H9 (cell line): ENCODE data around the gene TMEM236. TPM values are rescaled to one million over a fixed set of nuclear protein-coding genes. Genes with fewer than 3 reads are reported as not detected.

Experiments
- DNase-seq: peaks from one replicate; pipeline ENCODE4 v3.0.0-alpha.2; 2017
- H2AFZ ChIP-seq: one replicate; pipeline ENCODE4 v1.6.1; 2013; ENCODE audit warnings: mild to moderate bottlenecking, low read length, control low read depth, moderate library complexity
- H2AK5ac ChIP-seq: 2 replicates; pipeline ENCODE4 v1.6.1; 2013; ENCODE audit warnings: low read length, control low read depth, mixed read lengths; ENCODE audit not compliant: insufficient read length
- H2BK120ac ChIP-seq: one replicate; pipeline ENCODE4 v1.6.1; 2013; ENCODE audit warnings: low read depth, mild to moderate bottlenecking, low read length, control low read depth, inconsistent platforms; ENCODE audit not compliant: poor library complexity, severe bottlenecking
- H2BK12ac ChIP-seq: 2 replicates; pipeline ENCODE4 v1.6.1; 2013; ENCODE audit warnings: low read length, control low read depth, mixed read lengths, low read depth; ENCODE audit not compliant: insufficient read length
- H2BK15ac ChIP-seq: 2 replicates; pipeline ENCODE4 v1.6.1; 2013; ENCODE audit warnings: low read depth, low read length, control low read depth
- H2BK20ac ChIP-seq: one replicate; pipeline ENCODE4 v1.6.1; 2013; ENCODE audit warnings: low read depth, mild to moderate bottlenecking, low read length, control low read depth, inconsistent platforms; ENCODE audit not compliant: poor library complexity, severe bottlenecking
- H2BK5ac ChIP-seq: 2 replicates; pipeline ENCODE4 v1.6.1; 2013; ENCODE audit warnings: low read length, control low read depth, mixed read lengths; ENCODE audit not compliant: insufficient read length
- H3K14ac ChIP-seq: 2 replicates; pipeline ENCODE4 v1.6.1; 2013; ENCODE audit warnings: low read length, control low read depth; ENCODE audit not compliant: insufficient read depth
- H3K18ac ChIP-seq: 2 replicates; pipeline ENCODE4 v1.6.1; 2013; ENCODE audit warnings: low read depth, mild to moderate bottlenecking, mixed read lengths, low read length, control low read depth; ENCODE audit not compliant: insufficient read length
- H3K23ac ChIP-seq: 2 replicates; pipeline ENCODE4 v1.6.1; 2013; ENCODE audit warnings: low read length, control low read depth, mixed read lengths, low read depth; ENCODE audit not compliant: insufficient read length
- H3K23me2 ChIP-seq: 2 replicates; pipeline ENCODE4 v1.6.1; 2013; ENCODE audit warnings: low read depth, mild to moderate bottlenecking, mixed read lengths, low read length, control low read depth; ENCODE audit not compliant: insufficient read length, poor library complexity, severe bottlenecking
- H3K27ac ChIP-seq: 2 replicates; pipeline ENCODE4 v1.5.1; 2013; ENCODE audit warnings: low read length, control low read depth, mixed read lengths, low read depth; ENCODE audit not compliant: insufficient read length
- H3K27me3 ChIP-seq: 2 replicates; pipeline ENCODE4 v1.6.1; 2013; ENCODE audit warnings: low read length, control low read depth, inconsistent platforms; ENCODE audit not compliant: insufficient read depth
- H3K4ac ChIP-seq: 2 replicates; pipeline ENCODE4 v1.6.1; 2013; ENCODE audit warnings: low read depth, mild to moderate bottlenecking, control low read depth, inconsistent platforms, low read length, moderate library complexity
- H3K4me1 ChIP-seq: 2 replicates; pipeline ENCODE4 v1.6.1; 2013; ENCODE audit warnings: low read length, control low read depth, inconsistent platforms; ENCODE audit not compliant: insufficient read depth
- H3K4me2 ChIP-seq: 2 replicates; pipeline ENCODE4 v1.6.1; 2013; ENCODE audit warnings: low read length, control low read depth, mixed read lengths; ENCODE audit not compliant: insufficient read length, insufficient read depth
- H3K56ac ChIP-seq: 2 replicates; pipeline ENCODE4 v1.6.1; 2013; ENCODE audit warnings: low read depth, mild to moderate bottlenecking, mixed read lengths, low read length, control low read depth; ENCODE audit not compliant: insufficient read length
- H3K79me1 ChIP-seq: 2 replicates; pipeline ENCODE4 v1.6.1; 2013; ENCODE audit warnings: low read depth, mild to moderate bottlenecking, moderate library complexity, low read length, control low read depth, inconsistent platforms; ENCODE audit not compliant: insufficient read depth, poor library complexity, severe bottlenecking
- H3K79me2 ChIP-seq: 2 replicates; pipeline ENCODE4 v1.6.1; 2013; ENCODE audit warnings: low read length, control low read depth, inconsistent platforms; ENCODE audit not compliant: insufficient read depth
- H3K9ac ChIP-seq: 2 replicates; pipeline ENCODE4 v1.6.1; 2013; ENCODE audit warnings: low read length, control low read depth, mixed read lengths; ENCODE audit not compliant: insufficient read length; ENCODE audit errors: extremely low read depth
- H3K9me3 ChIP-seq: one replicate; pipeline ENCODE4 v1.6.1; 2013; ENCODE audit warnings: low read depth, low read length, inconsistent platforms; ENCODE audit not compliant: control insufficient read depth
- H3T11ph ChIP-seq: one replicate; pipeline ENCODE4 v1.6.1; 2013; ENCODE audit warnings: mild to moderate bottlenecking, low read length, control low read depth, inconsistent platforms
- H4K20me1 ChIP-seq: one replicate; pipeline ENCODE4 v1.6.1; 2013; ENCODE audit not compliant: control insufficient read depth, insufficient read length, insufficient read depth
- H4K5ac ChIP-seq: 2 replicates; pipeline ENCODE4 v1.6.1; 2013; ENCODE audit warnings: low read depth, mild to moderate bottlenecking, mixed read lengths, low read length, control low read depth; ENCODE audit not compliant: insufficient read length
- H4K8ac ChIP-seq: replicated peaks from 2 replicates; pipeline ENCODE4 v1.6.1; 2013; ENCODE audit warnings: low read length, control low read depth, mixed read lengths, low read depth; ENCODE audit not compliant: insufficient read length
- H4K91ac ChIP-seq: 2 replicates; pipeline ENCODE4 v1.6.1; 2013; ENCODE audit warnings: low read depth, mild to moderate bottlenecking, moderate library complexity, mixed read lengths, low read length, control low read depth; ENCODE audit not compliant: insufficient read length
- H3K27ac Mint-ChIP-seq, 3 experiments: 2 replicates in 2 of 3; 3 replicates in 1 of 3; pipeline ENCODE4 v1.8.0; 2020 to 2021; ENCODE audit warnings: mixed read lengths in 3 of 3, mild to moderate bottlenecking in 1 of 3, moderate library complexity in 1 of 3
- H3K27me3 Mint-ChIP-seq: 2 replicates; pipeline ENCODE4 v1.8.0; 2021; ENCODE audit warnings: low read depth, mild to moderate bottlenecking, moderate library complexity, mixed read lengths
- H3K36me3 Mint-ChIP-seq, 3 experiments: 2 replicates in 2 of 3; 3 replicates in 1 of 3; pipeline ENCODE4 v1.8.0; 2020 to 2021; ENCODE audit warnings: low read depth in 3 of 3, mixed read lengths in 3 of 3; ENCODE audit not compliant: insufficient read depth in 1 of 3
- H3K4me1 Mint-ChIP-seq, 2 experiments: 2 replicates each; pipeline ENCODE4 v1.8.0; 2020; ENCODE audit warnings: mixed read lengths in 2 of 2
- H3K4me3 Mint-ChIP-seq, 2 experiments: 2 replicates in 1 of 2; 3 replicates in 1 of 2; pipeline ENCODE4 v1.8.0; 2020 to 2021; ENCODE audit warnings: mild to moderate bottlenecking in 2 of 2, mixed read lengths in 2 of 2, moderate library complexity in 1 of 2
- H3K9me3 Mint-ChIP-seq, 2 experiments: 2 replicates in 1 of 2; 3 replicates in 1 of 2; pipeline ENCODE4 v1.8.0; 2020; ENCODE audit warnings: mild to moderate bottlenecking in 2 of 2, mixed read lengths in 2 of 2, moderate library complexity in 1 of 2
- WGBS: extraction: QIAGEN DNeasy Blood & Tissue Kit; methylation state at CpG from one replicate; pipeline ENCODE4 v1.1.7; 2013; ENCODE audit warnings: missing lambda C conversion rate, low lambda C conversion rate, mixed read lengths; ENCODE audit not compliant: insufficient read length; ENCODE audit errors: extremely low coverage; 5-methylcytosine and 5-hydroxymethylcytosine counted together
- microRNA-seq: library from miRNA; unstranded; fragments of <30 nt; microRNA quantifications from one replicate; pipeline ENCODE4, GENCODE V29; 2020; ENCODE audit warnings: borderline microRNAs expressed
- total RNA-seq: library from RNA; stranded (reverse); gene quantifications from 2 replicates; pipeline ENCODE4 v1.2.1, GENCODE V29; 2021
- TF ChIP-seq, protein P1 (sequence below): fragments of 200-600 bp; sonication (generic); conservative IDR thresholded peaks from 3 replicates; pipeline ENCODE4 v1.8.0; 2021; ENCODE audit warnings: antibody characterized with exemption, mild to moderate bottlenecking

TMEM236 gene
- total RNA-seq, 1 experiment from 2014 or later, result not detected

GRCh38 chr10:17848646-17849045, 96.6 kb downstream of the TMEM236 start:
- Histone ChIP-seq H4K20me1 (no peaks in the 10 kb centered on the region), H3K79me1 (no peaks in the 10 kb centered on the region), H3K18ac (no peak overlapping the region), H2BK120ac (no peak overlapping the region), H3K9ac (no peak overlapping the region), H3K4me2 (no peak overlapping the region), H2BK12ac (no peak overlapping the region), H2AFZ (no peak overlapping the region), H3K4me1 (no peaks in the 10 kb centered on the region), H3T11ph (no peak overlapping the region), H2BK5ac (no peak overlapping the region), H3K14ac (no peak overlapping the region), H4K5ac (no peak overlapping the region), H2BK20ac (no peak overlapping the region), H4K8ac (no peak overlapping the region), H2BK15ac (no peak overlapping the region), H3K56ac (no peak overlapping the region), H3K23ac (no peak overlapping the region), H3K23me2 (no peaks in the 10 kb centered on the region), H2AK5ac (no peak overlapping the region), H3K27ac (no peak overlapping the region), H3K27me3 (no peaks in the 10 kb centered on the region), H3K9me3 (no peaks in the 10 kb centered on the region), H3K79me2 (no peaks in the 10 kb centered on the region), H4K91ac (no peak overlapping the region), H3K4ac (no peak overlapping the region)
- H3K27me3 Mint-ChIP-seq, result no peaks in the 10 kb centered on the region
- H3K4me1 Mint-ChIP-seq, result peaks cover 9% of the 10 kb centered on the region in 2 experiments
- H3K4me3 Mint-ChIP-seq, result no peak overlapping the region
- H3K36me3 Mint-ChIP-seq, result no peaks in the 10 kb centered on the region
- TF ChIP-seq, protein P1, sequence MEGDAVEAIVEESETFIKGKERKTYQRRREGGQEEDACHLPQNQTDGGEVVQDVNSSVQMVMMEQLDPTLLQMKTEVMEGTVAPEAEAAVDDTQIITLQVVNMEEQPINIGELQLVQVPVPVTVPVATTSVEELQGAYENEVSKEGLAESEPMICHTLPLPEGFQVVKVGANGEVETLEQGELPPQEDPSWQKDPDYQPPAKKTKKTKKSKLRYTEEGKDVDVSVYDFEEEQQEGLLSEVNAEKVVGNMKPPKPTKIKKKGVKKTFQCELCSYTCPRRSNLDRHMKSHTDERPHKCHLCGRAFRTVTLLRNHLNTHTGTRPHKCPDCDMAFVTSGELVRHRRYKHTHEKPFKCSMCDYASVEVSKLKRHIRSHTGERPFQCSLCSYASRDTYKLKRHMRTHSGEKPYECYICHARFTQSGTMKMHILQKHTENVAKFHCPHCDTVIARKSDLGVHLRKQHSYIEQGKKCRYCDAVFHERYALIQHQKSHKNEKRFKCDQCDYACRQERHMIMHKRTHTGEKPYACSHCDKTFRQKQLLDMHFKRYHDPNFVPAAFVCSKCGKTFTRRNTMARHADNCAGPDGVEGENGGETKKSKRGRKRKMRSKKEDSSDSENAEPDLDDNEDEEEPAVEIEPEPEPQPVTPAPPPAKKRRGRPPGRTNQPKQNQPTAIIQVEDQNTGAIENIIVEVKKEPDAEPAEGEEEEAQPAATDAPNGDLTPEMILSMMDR, result no peak
- no CpG with 5 or more reads among the region's 5 CpGs for WGBS
- no peaks in the 10 kb centered on the region for H3K9me3 Mint-ChIP-seq
- no peak overlapping the region for H3K27ac Mint-ChIP-seq
- DNase-seq, result no peak

Small RNA genes lying within 50 kb of the gene (microRNA-seq; reads per million reads assigned to microRNA genes)
- not detected for gene MIR511

Other genes with a start within 250 kb of the TMEM236 start
- gene HACD1, start 134.8 kb upstream of the TMEM236 start, total RNA-seq, result 23.7 and 25.0 TPM in 2 replicates
- 26.9 and 29.3 TPM in 2 replicates for gene STAM, start 108.0 kb upstream of the TMEM236 start, total RNA-seq
- gene MRC1, start 57.1 kb downstream of the TMEM236 start, total RNA-seq, result not detected in 2 replicates
- gene SLC39A12, start 199.7 kb downstream of the TMEM236 start, total RNA-seq, result not detected in 2 replicates